Liver (tissue), 9 donors: Measurements from ENCODE around the gene TRUB1. TPM values are rescaled to one million over a fixed set of nuclear protein-coding genes. Genes with fewer than 3 reads are reported as not detected.

Source experiments
- DNase-seq: peaks from one replicate; pipeline ENCODE4 v3.0.0-alpha.2; 2017; ENCODE audit warnings: low spot score
- H3K27ac ChIP-seq, 2 donors: one replicate each; pipeline ENCODE4 v1.7.0; 2013; ENCODE audit warnings: inconsistent platforms in 2 of 2, low read length in 2 of 2, control low read depth in 1 of 2, low read depth in 1 of 2, mild to moderate bottlenecking in 1 of 2
- H3K27me3 ChIP-seq, 4 donors: one replicate each; pipeline versions ENCODE4 v1.6.1 to v1.7.0; 2013; ENCODE audit warnings: low read length in 3 of 4, inconsistent platforms in 1 of 4, mild to moderate bottlenecking in 1 of 4, moderate library complexity in 1 of 4; ENCODE audit not compliant: control insufficient read depth in 4 of 4, insufficient read depth in 4 of 4
- H3K36me3 ChIP-seq, 4 donors: one replicate each; pipeline versions ENCODE4 v1.6.1 to v1.7.0; 2013; ENCODE audit warnings: low read length in 3 of 4, mild to moderate bottlenecking in 3 of 4, low read depth in 1 of 4, moderate library complexity in 1 of 4; ENCODE audit not compliant: control insufficient read depth in 4 of 4, insufficient read depth in 3 of 4
- H3K4me1 ChIP-seq, 4 donors: one replicate each; pipeline versions ENCODE4 v1.6.1 to v1.7.0; 2013; ENCODE audit warnings: low read length in 3 of 4, mild to moderate bottlenecking in 3 of 4, moderate library complexity in 1 of 4; ENCODE audit not compliant: control insufficient read depth in 4 of 4, insufficient read depth in 4 of 4
- H3K4me3 ChIP-seq, 3 donors: one replicate each; pipeline versions ENCODE4 v1.6.1 to v1.7.0; 2013; ENCODE audit warnings: low read length in 3 of 3, control low read depth in 1 of 3, low read depth in 1 of 3, mild to moderate bottlenecking in 1 of 3
- H3K9ac ChIP-seq, 2 donors: one replicate each; pipeline ENCODE4 v1.7.0; 2013; ENCODE audit warnings: low read length in 2 of 2, mild to moderate bottlenecking in 2 of 2, moderate library complexity in 2 of 2, control low read depth in 1 of 2, low read depth in 1 of 2
- H3K9me3 ChIP-seq, 4 donors: one replicate each; pipeline versions ENCODE4 v1.6.1 to v1.7.0; 2013; ENCODE audit warnings: low read length in 3 of 4; ENCODE audit not compliant: control insufficient read depth in 4 of 4
- ATF3 ChIP-seq: IDR thresholded peaks from 2 replicates; pipeline ENCODE4 v1.6.1; 2016; ENCODE audit warnings: antibody characterized with exemption
- EGR1 ChIP-seq, 2 donors: IDR thresholded peaks; 2 replicates each; pipeline ENCODE4 v1.6.1; 2016 to 2018; ENCODE audit warnings: antibody characterized with exemption in 2 of 2, low read depth in 2 of 2
- FOXA1 ChIP-seq: IDR thresholded peaks from 2 replicates; pipeline ENCODE4 v1.6.1; 2016; ENCODE audit warnings: antibody characterized with exemption
- FOXA2 ChIP-seq: IDR thresholded peaks from 2 replicates; pipeline ENCODE4 v1.6.1; 2016; ENCODE audit warnings: antibody characterized with exemption
- GABPA ChIP-seq, 2 donors: IDR thresholded peaks in 1 of 2; conservative IDR thresholded peaks in 1 of 2; 2 replicates each; pipeline ENCODE4 v1.6.1; 2016; ENCODE audit warnings: antibody characterized with exemption in 2 of 2, mild to moderate bottlenecking in 1 of 2, moderate library complexity in 1 of 2
- HNF4A ChIP-seq, 2 donors: conservative IDR thresholded peaks; 2 replicates each; pipeline ENCODE4 v1.6.1; 2016; ENCODE audit warnings: antibody characterized with exemption in 2 of 2, mild to moderate bottlenecking in 2 of 2
- HNF4G ChIP-seq: IDR thresholded peaks from 2 replicates; pipeline ENCODE4 v1.6.1; 2016; ENCODE audit warnings: antibody characterized with exemption
- JUND ChIP-seq, 2 donors: IDR thresholded peaks; 2 replicates each; pipeline ENCODE4 v1.6.1; 2016; ENCODE audit warnings: antibody characterized with exemption in 2 of 2
- RAD21 ChIP-seq, 2 donors: IDR thresholded peaks; 2 replicates each; pipeline ENCODE4 v1.6.1; 2016; ENCODE audit warnings: antibody characterized with exemption in 2 of 2, mild to moderate bottlenecking in 2 of 2
- REST ChIP-seq: IDR thresholded peaks from 2 replicates; pipeline ENCODE4 v1.6.1; 2016; ENCODE audit warnings: antibody characterized with exemption, mild to moderate bottlenecking
- SP1 ChIP-seq: IDR thresholded peaks from 2 replicates; pipeline ENCODE4 v1.6.1; 2018; ENCODE audit warnings: antibody characterized with exemption, mild to moderate bottlenecking
- TAF1 ChIP-seq: conservative IDR thresholded peaks from 2 replicates; pipeline ENCODE4 v1.6.1; 2016; ENCODE audit warnings: antibody characterized with exemption, mild to moderate bottlenecking
- ZBTB33 ChIP-seq: IDR thresholded peaks from 2 replicates; pipeline ENCODE4 v1.6.1; 2016; ENCODE audit warnings: antibody characterized with exemption
- WGBS: extraction: QIAGEN DNeasy Blood & Tissue Kit; methylation state at CpG from one replicate; pipeline ENCODE4 v1.1.7; 2013; 5-methylcytosine and 5-hydroxymethylcytosine counted together
- polyA plus RNA-seq, 2 donors: library from polyadenylated mRNA; stranded (reverse) in 1 of 2; unstranded in 1 of 2; fragments of 200-250 nt in 1 of 2; fragments of >200 nt in 1 of 2; fragmentation: Nextera tagmentation in 1 of 2; extraction: Ambion mirVana in 1 of 2; gene quantifications; one replicate each; pipeline versions ENCODE4 v1.2.1 to v1.2.3, GENCODE V29; 2013 to 2015
- total RNA-seq, 2 donors: library from RNA; depleted of rRNA; stranded (reverse); fragments of >200 nt; gene quantifications; one replicate each; pipeline ENCODE4 v1.2.3, GENCODE V29; 2014
- donor health status: healthy.
- donor health status: healthy.
- donor health status: healthy.
- donor health status: healthy.
- donor health status: healthy.

Gene TRUB1
- total and polyA plus RNA-seq, 4 donors: 6.1 to 14.1 (median 8.3) TPM

DNA sequence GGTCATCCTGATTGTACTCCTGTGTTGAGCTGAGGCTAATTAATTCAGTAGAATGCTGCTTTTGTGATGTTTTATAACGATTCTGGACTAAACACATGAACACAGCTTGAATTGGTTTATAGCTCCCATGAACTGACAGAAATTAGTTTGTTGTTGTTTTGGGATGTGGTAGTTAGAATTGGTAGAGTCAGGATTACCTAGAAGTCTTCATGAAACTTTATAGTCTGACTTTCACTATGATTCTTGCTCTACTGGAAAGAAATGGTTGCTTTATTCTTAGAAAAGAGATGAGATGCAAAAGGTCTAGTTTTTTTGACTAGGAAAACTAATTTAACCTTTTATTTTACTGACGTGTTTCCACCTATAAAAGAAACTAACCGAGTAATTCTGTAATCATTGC, 23.4 kb upstream of the TRUB1 start (continued):
- TF ChIP-seq ZBTB33 (no peak), JUND (IDR thresholded peaks at IDR 0.05) (no peak), HNF4G (no peak), EGR1 (IDR thresholded peaks at IDR 0.05; ENCODE audit: low read depth in 2 of 2) (no peak), GABPA (IDR thresholded peaks at IDR 0.05 in 1 of 2, conservative IDR thresholded peaks at IDR 0.05 in 1 of 2) (no peak), FOXA2 (no peak), TAF1 (no peak), RAD21 (IDR thresholded peaks at IDR 0.05) (no peak), SP1 (no peak)

DNA sequence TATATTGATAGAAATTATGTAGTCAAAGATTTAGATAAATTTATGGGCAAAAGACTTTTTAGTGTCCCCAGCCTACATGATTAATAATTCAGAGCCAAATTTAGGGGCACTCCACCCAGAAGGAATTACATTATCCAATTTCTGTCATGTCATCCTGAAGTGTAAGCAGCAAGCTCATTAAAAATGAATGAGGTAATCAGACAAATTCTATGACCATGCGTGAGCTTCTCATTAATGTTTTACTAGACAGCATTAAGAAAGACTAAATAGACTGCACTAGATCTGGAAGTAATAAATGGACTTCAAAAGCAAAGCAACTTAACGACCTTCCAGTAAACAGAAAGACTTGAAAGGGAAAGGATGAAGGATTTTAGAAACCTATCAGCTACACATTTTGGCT, 22.7 kb upstream of the TRUB1 start:
- no peaks in the 10 kb centered on the region for H3K36me3 ChIP-seq

More for the DNA sequence above, 22.7 kb upstream of the TRUB1 start:
- no peak overlapping the region for H3K4me3 ChIP-seq
- no peaks in the 10 kb centered on the region for H3K4me1 ChIP-seq
- TF ChIP-seq FOXA1 (no peak), GABPA (IDR thresholded peaks at IDR 0.05 in 1 of 2, conservative IDR thresholded peaks at IDR 0.05 in 1 of 2) (no peak), EGR1 (IDR thresholded peaks at IDR 0.05; ENCODE audit: low read depth in 2 of 2) (no peak), HNF4A (conservative IDR thresholded peaks at IDR 0.05) (no peak), FOXA2 (no peak), ATF3 (no peak), REST (no peak)
- no peak for DNase-seq
- 70% methylated on average over 2 of the region's 2 CpGs for WGBS
- H3K9ac ChIP-seq: no peak overlapping the region
- no peaks in the 10 kb centered on the region for H3K27me3 ChIP-seq
- no peaks in the 10 kb centered on the region for H3K9me3 ChIP-seq
- H3K27ac ChIP-seq: no peak overlapping the region
